ENCODE results near the gene ITGAL. TPM values are rescaled to one million over a fixed set of nuclear protein-coding genes. Genes with fewer than 3 reads are reported as not detected.
A peak's percentile ranks its signal among the peaks of the same experiment; 100 is the strongest.
"Not testable (repeated sequence)": the region's sequence is repeated elsewhere in the genome, so short reads cannot be mapped to it uniquely, and the experiment has no call there.

Gene ITGAL
- total RNA-seq, 2 experiments from 2014 or later = 566 to 685 TPM

DNA sequence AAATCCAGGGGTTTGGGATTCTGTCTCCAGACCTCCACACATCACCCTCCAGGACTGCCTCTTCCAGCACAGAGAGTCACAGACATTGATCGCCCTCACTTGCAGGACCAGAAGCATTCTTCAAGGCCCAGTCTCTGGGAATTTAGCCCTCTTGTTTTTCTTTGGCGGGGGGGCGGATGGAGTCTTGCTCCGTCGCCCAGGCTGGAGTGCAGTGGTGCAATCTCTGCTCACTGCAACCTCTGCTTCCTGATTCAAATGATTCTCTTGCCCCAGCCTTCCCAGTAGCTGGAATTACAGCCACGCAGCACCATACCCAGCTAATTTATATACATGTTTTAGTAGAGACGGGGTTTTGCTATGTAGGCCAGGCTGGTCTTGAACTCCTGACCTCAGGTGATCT, 8.5 kb upstream of the ITGAL start:
- CTCF ChIA-PET = interaction anchor here (1.3 kb wide), 1 partner anchor 15 kb away, joined by 7 read pairs; no protein-coding TSS in a partner anchor
- H3K4me3 Mint-ChIP-seq = no peak overlapping the region
- peaks cover 41% of the 10 kb centered on the region for H3K4me1 Mint-ChIP-seq
- DNase-seq = no peak
- peaks cover 4% of the 10 kb centered on the region for H3K36me3 Mint-ChIP-seq
- no peaks in the 10 kb centered on the region for H3K9me3 Mint-ChIP-seq (ENCODE audit: low read depth)
- no peak for ATAC-seq
- H3K27me3 Mint-ChIP-seq = no peaks in the 10 kb centered on the region
- H3K27ac Mint-ChIP-seq = no peak overlapping the region

DNA sequence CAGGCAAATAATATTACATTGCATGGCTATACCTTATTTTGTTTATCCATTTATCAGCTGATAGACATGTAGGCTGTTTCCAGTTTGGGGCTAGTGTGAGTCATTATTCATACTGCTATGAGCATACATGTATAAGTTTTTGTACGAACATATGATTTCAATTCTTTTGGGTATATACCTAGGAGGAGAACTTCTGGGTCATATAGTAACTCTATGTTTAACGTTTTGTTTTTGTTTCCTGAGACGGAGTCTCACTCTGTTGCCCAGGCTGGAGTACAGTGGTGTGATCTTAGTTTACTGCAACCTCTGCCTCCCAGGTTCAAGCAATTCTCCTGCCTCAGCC, 2.4 kb upstream of the ITGAL start:
- Mint-ChIP-seq H3K36me3 (peaks cover 34% of the 10 kb centered on the region), H3K4me1 (peaks cover 53% of the 10 kb centered on the region), H3K9me3 (ENCODE audit: low read depth) (no peaks in the 10 kb centered on the region), H3K4me3 (peak overlapping the region; percentile 9), H3K27me3 (no peaks in the 10 kb centered on the region), H3K27ac (peak overlapping the region; percentile 96)
- ATAC-seq (peak; percentile 7), DNase-seq (no peak)
- CTCF ChIA-PET = interaction anchor here (0.9 to 9.7 kb wide), 7 partner anchors 8 to 128 kb away, joined by 3 to 122 read pairs (median 6); partner anchors contain the start of genes DCTPP1 and SEPHS2

DNA sequence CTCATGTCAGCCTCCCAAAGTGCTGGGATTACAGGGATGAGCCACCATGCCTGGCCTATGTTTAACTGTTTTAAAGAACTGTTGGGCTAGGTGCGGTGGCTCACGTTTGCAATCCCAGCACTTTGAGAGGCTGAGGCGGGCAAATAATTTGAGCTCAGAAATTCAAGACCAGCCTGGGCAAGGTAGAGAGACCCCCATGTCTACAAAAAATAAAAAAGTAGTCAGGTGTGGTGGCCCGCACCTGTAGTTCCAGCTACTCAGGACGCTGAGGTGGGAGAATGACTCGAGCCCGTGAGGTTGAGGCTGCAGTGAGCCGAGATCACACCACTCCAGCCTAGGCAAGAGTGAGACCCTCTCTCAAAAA, 1.9 kb upstream of the ITGAL start:
- ATAC-seq = no peak
- no peaks in the 10 kb centered on the region for H3K9me3 Mint-ChIP-seq (ENCODE audit: low read depth)
- H3K4me3 Mint-ChIP-seq = peak overlapping the region; percentile 47
- peak overlapping the region; percentile 96 for H3K27ac Mint-ChIP-seq
- CTCF ChIA-PET = interaction anchor here (0.9 to 9.7 kb wide), 6 partner anchors 8 to 128 kb away, joined by 3 to 122 read pairs (median 6); partner anchors contain the start of gene SEPHS2
- H3K36me3 Mint-ChIP-seq = peaks cover 39% of the 10 kb centered on the region
- no peak for DNase-seq
- peaks cover 57% of the 10 kb centered on the region for H3K4me1 Mint-ChIP-seq
- H3K27me3 Mint-ChIP-seq = no peaks in the 10 kb centered on the region

DNA sequence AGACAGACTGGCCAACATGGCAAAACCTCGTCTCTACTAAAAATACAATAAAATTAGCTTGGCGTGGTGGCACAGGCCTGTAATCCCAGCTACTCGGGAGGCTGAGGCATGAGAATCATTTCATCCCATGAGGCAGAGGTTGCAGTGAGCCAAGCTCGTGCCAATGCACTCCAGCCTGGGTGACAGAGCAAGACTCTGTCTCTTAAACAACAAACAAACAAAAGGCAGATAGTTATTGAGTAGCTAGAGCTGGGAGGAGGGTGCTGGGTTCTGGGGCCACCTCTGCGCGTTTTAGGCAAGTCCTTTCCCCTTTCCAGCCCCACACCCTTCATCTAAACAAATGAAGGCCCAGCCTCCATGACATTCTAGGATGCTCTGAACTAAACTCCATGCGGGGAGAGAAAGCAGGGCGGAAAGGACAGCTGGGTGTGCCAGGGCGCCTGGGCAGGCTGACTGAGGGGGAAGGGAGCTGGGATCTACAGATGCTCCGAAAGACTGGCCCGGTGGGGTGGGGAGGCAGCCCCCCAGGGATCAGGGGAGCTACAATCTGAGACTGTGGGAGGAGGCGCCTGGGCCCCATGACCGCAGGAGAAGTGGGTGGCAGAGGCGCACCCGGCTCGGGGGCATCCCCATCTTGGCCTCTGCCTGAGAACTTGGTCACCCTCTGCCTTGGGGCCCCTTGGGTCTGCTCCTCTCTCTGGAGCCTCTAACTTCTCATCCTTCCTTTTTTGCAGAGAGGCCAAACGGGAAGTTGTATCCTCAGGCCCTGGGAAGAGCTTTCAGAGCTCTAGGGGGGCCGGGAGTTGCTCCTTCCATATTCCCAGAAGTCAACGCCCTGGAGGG, 910 bp downstream of the ITGAL start:
- CTCF ChIA-PET = interaction anchor here (1.0 to 9.7 kb wide), 10 partner anchors 8 to 62 kb away, joined by 3 to 122 read pairs (median 4); partner anchors contain the start of genes DCTPP1 and SEPHS2
- DNase-seq (peak; percentile 76), ATAC-seq (no peak)
- no peaks in the 10 kb centered on the region for H3K27me3 Mint-ChIP-seq
- H3K4me3 Mint-ChIP-seq = peak overlapping the region; percentile 100
- peak overlapping the region; percentile 96 for H3K27ac Mint-ChIP-seq
- H3K36me3 Mint-ChIP-seq = peaks cover 58% of the 10 kb centered on the region
- H3K4me1 Mint-ChIP-seq = peaks cover 67% of the 10 kb centered on the region
- no peaks in the 10 kb centered on the region for H3K9me3 Mint-ChIP-seq (ENCODE audit: low read depth)

DNA sequence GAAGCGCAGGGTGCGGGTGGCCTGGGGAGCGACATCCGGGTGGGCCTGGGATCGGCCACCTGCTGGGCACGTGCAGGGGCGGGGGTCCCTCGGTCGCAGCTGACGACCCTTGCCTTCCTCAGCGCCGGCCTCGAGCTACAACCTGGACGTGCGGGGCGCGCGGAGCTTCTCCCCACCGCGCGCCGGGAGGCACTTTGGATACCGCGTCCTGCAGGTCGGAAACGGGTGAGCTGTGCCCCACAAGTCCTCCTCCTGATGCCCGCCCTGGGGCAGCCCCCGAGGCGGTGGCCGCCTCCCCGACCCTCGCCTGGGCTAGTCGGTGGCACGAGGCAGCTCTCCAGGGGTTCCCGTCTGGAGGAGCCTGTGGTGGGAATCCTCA, 1.5 kb downstream of the ITGAL start:
- ATAC-seq = no peak
- CTCF ChIA-PET = interaction anchor here (1.0 to 9.7 kb wide), 8 partner anchors 16 to 61 kb away, joined by 3 to 122 read pairs (median 5); partner anchors contain the start of genes DCTPP1 and SEPHS2

DNA sequence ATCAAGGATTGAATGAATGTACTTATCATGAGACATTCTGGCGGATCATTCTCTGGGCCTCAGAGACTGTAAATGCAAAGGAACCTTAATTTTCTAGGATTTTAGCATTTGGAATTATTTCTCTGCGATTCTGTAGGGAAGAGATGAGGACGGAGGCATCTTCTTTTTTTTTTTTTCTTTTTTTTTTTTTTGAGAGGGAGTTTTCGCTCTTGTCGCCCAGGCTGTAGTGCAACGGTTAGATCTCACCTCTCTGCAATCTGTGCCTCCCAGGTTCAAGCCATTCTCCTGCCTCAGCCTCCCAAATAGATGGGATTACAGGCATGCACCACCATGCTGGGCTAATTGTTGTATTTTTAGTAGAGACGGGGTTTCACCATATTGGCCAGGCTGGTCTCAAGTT, 2.1 kb downstream of the ITGAL start:
- H3K36me3 Mint-ChIP-seq = peaks cover 67% of the 10 kb centered on the region
- ATAC-seq (no peak), DNase-seq (no peak)
- H3K9me3 Mint-ChIP-seq (ENCODE audit: low read depth) = no peaks in the 10 kb centered on the region
- peaks cover 69% of the 10 kb centered on the region for H3K4me1 Mint-ChIP-seq
- H3K27ac Mint-ChIP-seq = peak overlapping the region; percentile 84
- peak overlapping the region; percentile 100 for H3K4me3 Mint-ChIP-seq
- CTCF ChIA-PET = interaction anchor here (1.0 to 9.7 kb wide), 7 partner anchors 16 to 57 kb away, joined by 3 to 122 read pairs (median 14); partner anchors contain the start of genes DCTPP1 and SEPHS2
- no peaks in the 10 kb centered on the region for H3K27me3 Mint-ChIP-seq

More for the DNA sequence above, 1.5 kb downstream of the ITGAL start:
- Mint-ChIP-seq H3K27ac (peak overlapping the region; percentile 96), H3K4me3 (peak overlapping the region; percentile 100), H3K4me1 (peaks cover 71% of the 10 kb centered on the region), H3K36me3 (peaks cover 64% of the 10 kb centered on the region), H3K27me3 (no peaks in the 10 kb centered on the region), H3K9me3 (ENCODE audit: low read depth) (no peaks in the 10 kb centered on the region)
- peak; percentile 49 for DNase-seq

DNA sequence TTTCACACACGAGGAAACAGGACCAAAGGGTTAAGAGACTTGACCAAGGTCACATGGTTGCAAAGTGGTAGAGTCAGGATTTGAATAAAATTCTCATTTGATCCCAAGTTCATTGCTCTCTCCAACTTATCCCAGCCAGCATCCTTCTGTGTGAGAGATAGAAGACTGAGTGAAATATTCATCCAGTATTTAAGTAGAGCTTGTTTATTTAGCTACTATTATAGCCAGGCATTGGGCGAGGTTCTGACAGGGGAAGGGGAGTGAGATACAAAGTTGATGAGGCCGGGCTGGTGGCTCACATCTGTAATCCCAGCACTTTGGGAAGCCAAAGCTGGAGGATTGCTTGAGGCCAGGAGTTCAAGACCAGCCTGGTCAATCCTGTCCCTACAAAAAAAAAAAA, 4.4 kb downstream of the ITGAL start:
- H3K27ac Mint-ChIP-seq = peak overlapping the region; percentile 50
- H3K9me3 Mint-ChIP-seq (ENCODE audit: low read depth) = no peaks in the 10 kb centered on the region
- H3K4me3 Mint-ChIP-seq = no peak overlapping the region
- no peak for ATAC-seq
- no peak for DNase-seq
- CTCF ChIA-PET = interaction anchor here (0.9 to 9.7 kb wide), 6 partner anchors 14 to 138 kb away, joined by 4 to 122 read pairs (median 5); partner anchors contain the start of genes DCTPP1 and SEPHS2
- H3K27me3 Mint-ChIP-seq = no peaks in the 10 kb centered on the region
- peaks cover 71% of the 10 kb centered on the region for H3K4me1 Mint-ChIP-seq
- H3K36me3 Mint-ChIP-seq = peaks cover 85% of the 10 kb centered on the region

GRCh38 chr16:30477773-30478172, 5.2 kb downstream of the ITGAL start:
- CTCF ChIA-PET = interaction anchor here (0.6 to 9.7 kb wide), 5 partner anchors 14 to 143 kb away, joined by 3 to 122 read pairs (median 5); partner anchors contain the start of genes DCTPP1 and SEPHS2
- H3K9me3 Mint-ChIP-seq (ENCODE audit: low read depth); H3K4me3 Mint-ChIP-seq; H3K27me3 Mint-ChIP-seq; DNase-seq; ATAC-seq: not testable (repeated sequence)
- H3K27ac Mint-ChIP-seq = peak overlapping the region; percentile 50
- H3K36me3 Mint-ChIP-seq = peaks cover 89% of the 10 kb centered on the region
- H3K4me1 Mint-ChIP-seq = peaks cover 71% of the 10 kb centered on the region

DNA sequence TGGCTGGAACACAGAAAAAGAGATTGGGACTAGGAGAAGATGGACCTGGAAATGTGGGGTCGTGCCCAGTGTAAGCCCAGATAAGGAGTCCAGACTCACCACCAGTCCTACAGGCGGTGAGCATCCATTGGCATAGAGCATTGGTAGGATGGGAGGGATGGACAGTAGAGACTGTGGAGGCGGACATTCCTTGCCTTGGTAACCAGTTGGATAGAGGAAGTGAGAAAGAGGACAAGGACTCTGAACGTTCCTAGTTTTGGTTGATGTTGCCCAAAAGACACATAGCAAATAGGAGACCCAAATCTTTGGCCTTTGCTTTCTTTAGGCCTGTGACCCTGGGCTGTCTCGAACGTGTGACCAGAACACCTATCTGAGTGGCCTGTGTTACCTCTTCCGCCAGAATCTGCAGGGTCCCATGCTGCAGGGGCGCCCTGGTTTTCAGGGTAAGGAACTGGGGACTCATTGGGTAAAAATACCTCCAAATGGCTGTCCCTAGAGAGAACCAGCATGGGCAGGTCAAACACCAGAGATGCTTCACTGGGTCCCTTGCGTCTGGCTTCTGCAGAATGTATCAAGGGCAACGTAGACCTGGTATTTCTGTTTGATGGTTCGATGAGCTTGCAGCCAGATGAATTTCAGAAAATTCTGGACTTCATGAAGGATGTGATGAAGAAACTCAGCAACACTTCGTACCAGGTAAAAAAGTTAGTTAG, 6.4 kb downstream of the ITGAL start:
- H3K27me3 Mint-ChIP-seq = no peaks in the 10 kb centered on the region
- peak overlapping the region; percentile 68 for H3K27ac Mint-ChIP-seq
- CTCF ChIA-PET = interaction anchor here (0.8 to 2.6 kb wide), 4 partner anchors 13 to 49 kb away, joined by 3 to 13 read pairs (median 9); partner anchors contain the start of gene DCTPP1
- H3K4me3 Mint-ChIP-seq = no peak overlapping the region
- peaks cover 81% of the 10 kb centered on the region for H3K4me1 Mint-ChIP-seq
- DNase-seq = no peak
- peaks cover 88% of the 10 kb centered on the region for H3K36me3 Mint-ChIP-seq
- no peak for ATAC-seq
- H3K9me3 Mint-ChIP-seq (ENCODE audit: low read depth) = no peaks in the 10 kb centered on the region

DNA sequence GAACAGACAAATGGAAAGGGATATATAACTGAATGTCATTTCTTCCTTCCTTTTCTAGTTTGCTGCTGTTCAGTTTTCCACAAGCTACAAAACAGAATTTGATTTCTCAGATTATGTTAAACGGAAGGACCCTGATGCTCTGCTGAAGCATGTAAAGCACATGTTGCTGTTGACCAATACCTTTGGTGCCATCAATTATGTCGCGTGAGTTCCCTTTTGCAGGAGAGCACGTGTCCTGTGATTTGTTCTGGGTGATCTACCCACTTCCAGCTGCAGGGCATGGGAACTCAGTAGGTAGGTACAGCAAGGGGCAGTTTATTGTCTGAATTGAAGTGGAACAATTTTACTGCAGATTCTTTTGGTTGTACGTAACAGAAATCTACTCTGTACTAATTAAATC, 8.8 kb downstream of the ITGAL start:
- CTCF ChIA-PET = interaction anchor here (1.0 to 2.4 kb wide), 5 partner anchors 9 to 80 kb away, joined by 3 to 9 read pairs (median 4); partner anchors contain the start of genes DCTPP1 and ITGAL
- Mint-ChIP-seq H3K4me1 (peaks cover 74% of the 10 kb centered on the region), H3K4me3 (no peak overlapping the region), H3K36me3 (peaks cover 82% of the 10 kb centered on the region), H3K27me3 (no peaks in the 10 kb centered on the region), H3K9me3 (ENCODE audit: low read depth) (no peaks in the 10 kb centered on the region), H3K27ac (peak overlapping the region; percentile 34)
- DNase-seq = no peak
- ATAC-seq = no peak

DNA sequence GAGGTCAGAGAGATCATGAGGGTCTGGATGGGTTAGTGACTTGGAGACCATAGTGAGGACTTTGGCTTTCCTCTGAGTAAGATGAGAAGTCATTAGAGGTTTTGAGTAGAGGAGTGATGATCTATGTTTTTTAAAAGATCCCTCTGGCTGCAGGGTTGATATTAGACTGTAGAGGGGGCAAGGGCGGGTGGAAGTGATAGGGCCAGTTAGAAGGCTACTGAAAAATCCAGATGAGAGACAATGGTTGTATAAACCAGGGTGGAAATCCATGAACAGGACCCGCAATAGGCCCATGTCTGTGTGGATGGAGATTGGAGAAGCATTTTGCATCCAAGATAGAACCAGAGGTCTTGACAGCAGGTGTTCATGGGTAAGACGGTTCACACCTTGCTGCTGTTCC, 9.8 kb downstream of the ITGAL start:
- Mint-ChIP-seq H3K27me3 (no peaks in the 10 kb centered on the region), H3K4me3 (no peak overlapping the region), H3K9me3 (ENCODE audit: low read depth) (no peaks in the 10 kb centered on the region), H3K27ac (peak overlapping the region; percentile 74), H3K36me3 (peaks cover 79% of the 10 kb centered on the region), H3K4me1 (peaks cover 68% of the 10 kb centered on the region)
- DNase-seq = no peak
- ATAC-seq = peak; percentile 54
- CTCF ChIA-PET = interaction anchor here (1.1 to 1.8 kb wide), 5 partner anchors 10 to 53 kb away, joined by 3 to 8 read pairs (median 4); partner anchors contain the start of genes DCTPP1 and ITGAL

GRCh38 chr16:30484887-30485286, 12.3 kb downstream of the ITGAL start:
- Mint-ChIP-seq H3K36me3 (peaks cover 79% of the 10 kb centered on the region), H3K27me3 (no peaks in the 10 kb centered on the region), H3K4me3 (no peak overlapping the region), H3K27ac (peak overlapping the region; percentile 15), H3K4me1 (peaks cover 69% of the 10 kb centered on the region), H3K9me3 (ENCODE audit: low read depth) (no peaks in the 10 kb centered on the region)
- CTCF ChIA-PET = interaction anchor here (2.0 kb wide), 1 partner anchor 55 kb away, joined by 6 read pairs; the partner anchor contains the start of gene DCTPP1
- no peak for ATAC-seq
- no peak for DNase-seq
